Measurements from ENCODE around the gene SIRPG.
"Not testable (repeated sequence)": the region's sequence is repeated elsewhere in the genome, so short reads cannot be mapped to it uniquely, and the experiment has no call there.

SIRPG gene

GRCh38 chr20:1657556-1658334 lies at the start of gene SIRPG:
TSS of gene SIRPG (minus strand) at chr20:1657779. CDS start at chr20:1657714, 65 bp downstream.
- DNase-seq: no peak

- DNase-seq: not testable (repeated sequence)
Measured at GRCh38 chr20:1706887-1707286, 49.3 kb upstream of the SIRPG start.

- DNase-seq: no peak
Measured at GRCh38 chr20:1706079-1706478, 48.5 kb upstream of the SIRPG start.

- DNase-seq: no peak
Measured at GRCh38 chr20:1702855-1703254, 45.3 kb upstream of the SIRPG start.

GRCh38 chr20:1702328-1702727 lies 44.7 kb upstream of the SIRPG start:
- DNase-seq: no peak

GRCh38 chr20:1700990-1701389 lies 43.4 kb upstream of the SIRPG start:
- DNase-seq: no peak

- no peak for DNase-seq
Measured at GRCh38 chr20:1697592-1697991, 40.0 kb upstream of the SIRPG start.

- no peak for DNase-seq
Measured at GRCh38 chr20:1696521-1697209, 39.1 kb upstream of the SIRPG start.

GRCh38 chr20:1694672-1695071 lies 37.1 kb upstream of the SIRPG start:
- no peak for DNase-seq

GRCh38 chr20:1693427-1693826 lies 35.8 kb upstream of the SIRPG start:
- DNase-seq: no peak

- DNase-seq: no peak
Measured at GRCh38 chr20:1689721-1690120, 32.1 kb upstream of the SIRPG start.

GRCh38 chr20:1688886-1689538 lies 31.4 kb upstream of the SIRPG start:
- DNase-seq: no peak

- DNase-seq: no peak
Measured at GRCh38 chr20:1687053-1687452, 29.5 kb upstream of the SIRPG start.

- DNase-seq: no peak
Measured at GRCh38 chr20:1686151-1686748, 28.7 kb upstream of the SIRPG start.

GRCh38 chr20:1685304-1686052 lies 27.9 kb upstream of the SIRPG start:
- no peak for DNase-seq

GRCh38 chr20:1684872-1685271 lies 27.3 kb upstream of the SIRPG start:
- no peak for DNase-seq

- no peak for DNase-seq
Measured at GRCh38 chr20:1676650-1677049, 19.1 kb upstream of the SIRPG start.

GRCh38 chr20:1674990-1675780 lies 17.6 kb upstream of the SIRPG start:
- no peak for DNase-seq

- no peak for DNase-seq
Measured at GRCh38 chr20:1674361-1674760, 16.8 kb upstream of the SIRPG start.

- no peak for DNase-seq
Measured at GRCh38 chr20:1673424-1673823, 15.8 kb upstream of the SIRPG start.

- no peak for DNase-seq
Measured at GRCh38 chr20:1672728-1673127, 15.1 kb upstream of the SIRPG start.
